ENCODE data around the gene RFX4. TPM values are rescaled to one million over a fixed set of nuclear protein-coding genes. Genes with fewer than 3 reads are reported as not detected.

The RFX4 gene
- total and polyA plus RNA-seq, 2 donors (not counting 3 experiments of a cell fraction or from before 2014, with no cell fraction given) = not detected

DNA sequence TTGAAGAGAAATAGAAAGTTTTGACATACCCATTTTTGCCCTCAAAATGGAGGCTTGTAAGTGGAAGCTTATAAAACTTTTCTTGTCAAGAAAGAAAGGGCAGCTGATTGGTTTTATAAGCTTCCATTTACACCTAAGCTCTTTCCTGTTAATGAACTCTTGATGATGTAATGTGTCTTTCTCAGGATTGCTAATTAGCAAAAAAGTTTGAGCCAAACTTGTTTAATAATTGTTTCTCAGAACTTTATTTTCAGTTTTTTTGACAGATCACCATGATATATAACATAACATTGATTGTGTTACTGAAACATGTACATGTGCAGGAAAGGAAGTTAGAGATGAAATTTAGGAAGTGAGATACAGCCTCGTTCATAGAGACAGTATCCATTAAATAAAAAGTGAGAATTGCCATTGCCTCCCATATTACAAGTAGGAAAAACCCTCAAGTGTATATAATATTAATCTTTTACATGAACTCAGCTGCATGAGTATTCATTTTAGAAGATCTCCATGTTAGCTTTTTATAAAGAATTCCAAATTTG is 218.4 kb downstream of the RFX4 start:
- DNase-seq (ENCODE audit: low read depth, low spot score) (no peak), FAIRE-seq (no peak)
- CTCF ChIA-PET = interaction anchor here (1.1 to 1.3 kb wide), 2 partner anchors 11 kb away, joined by 3 to 5 read pairs; no protein-coding TSS in a partner anchor
- H3K4me2 ChIP-seq (ENCODE audit: insufficient read depth, low read length) = no peak overlapping the region
- H3K9me1 ChIP-seq (replicated peaks; ENCODE audit: control insufficient read depth, extremely low read depth, insufficient read depth, low read length) = no peaks in the 10 kb centered on the region
- H4K20me1 ChIP-seq (replicated peaks; ENCODE audit: control insufficient read depth, extremely low read depth, insufficient read depth, low read length) = no peaks in the 10 kb centered on the region
- no TSS peak for BruUV-seq (replicated peaks)
- H3K4me3 ChIP-seq (replicated peaks in 1 of 3; ENCODE audit: insufficient read depth in 1 of 3, low read depth in 1 of 3, low read length in 3 of 3) = no peak overlapping the region
- dilution Hi-C loops (cut with MboI; ENCODE audit: extremely low pct_ligation_motif_present, low sequenced_read_pairs) (no loop called here), intact Hi-C loops (cut with micrococcal nuclease) (no loop called here)
- no peaks in the 10 kb centered on the region for H3K36me3 ChIP-seq (ENCODE audit: control insufficient read depth in 2 of 2, extremely low read depth in 1 of 2, insufficient read depth in 2 of 2, low read length in 2 of 2)
- H3K9ac ChIP-seq (replicated peaks; ENCODE audit: extremely low read depth, insufficient read depth, low read length) = no peak overlapping the region
- H3K4me1 ChIP-seq (ENCODE audit: control insufficient read depth, extremely low read depth, insufficient read depth, low read length) = no peaks in the 10 kb centered on the region
- no peaks in the 10 kb centered on the region for H3K79me2 ChIP-seq (ENCODE audit: control insufficient read depth, insufficient read depth, low read length)
- TF ChIP-seq, protein P1, sequence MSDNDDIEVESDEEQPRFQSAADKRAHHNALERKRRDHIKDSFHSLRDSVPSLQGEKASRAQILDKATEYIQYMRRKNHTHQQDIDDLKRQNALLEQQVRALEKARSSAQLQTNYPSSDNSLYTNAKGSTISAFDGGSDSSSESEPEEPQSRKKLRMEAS (IDR thresholded peaks at IDR 0.05; ENCODE audit: insufficient read depth, insufficient read length) = no peak
- POLR2A ChIA-PET = no interaction called here
- no peaks in the 10 kb centered on the region for H3K27me3 ChIP-seq (ENCODE audit: control insufficient read depth in 2 of 2, insufficient read depth in 2 of 2, low read length in 2 of 2)
- H3K27ac ChIP-seq (ENCODE audit: insufficient read depth, low read depth, low read length) = no peak overlapping the region
- no peak overlapping the region for H2AFZ ChIP-seq (ENCODE audit: low read depth, low read length)
- no peaks in the 10 kb centered on the region for H3K9me3 ChIP-seq (replicated peaks; ENCODE audit: control insufficient read depth, insufficient read depth, low read length)

DNA sequence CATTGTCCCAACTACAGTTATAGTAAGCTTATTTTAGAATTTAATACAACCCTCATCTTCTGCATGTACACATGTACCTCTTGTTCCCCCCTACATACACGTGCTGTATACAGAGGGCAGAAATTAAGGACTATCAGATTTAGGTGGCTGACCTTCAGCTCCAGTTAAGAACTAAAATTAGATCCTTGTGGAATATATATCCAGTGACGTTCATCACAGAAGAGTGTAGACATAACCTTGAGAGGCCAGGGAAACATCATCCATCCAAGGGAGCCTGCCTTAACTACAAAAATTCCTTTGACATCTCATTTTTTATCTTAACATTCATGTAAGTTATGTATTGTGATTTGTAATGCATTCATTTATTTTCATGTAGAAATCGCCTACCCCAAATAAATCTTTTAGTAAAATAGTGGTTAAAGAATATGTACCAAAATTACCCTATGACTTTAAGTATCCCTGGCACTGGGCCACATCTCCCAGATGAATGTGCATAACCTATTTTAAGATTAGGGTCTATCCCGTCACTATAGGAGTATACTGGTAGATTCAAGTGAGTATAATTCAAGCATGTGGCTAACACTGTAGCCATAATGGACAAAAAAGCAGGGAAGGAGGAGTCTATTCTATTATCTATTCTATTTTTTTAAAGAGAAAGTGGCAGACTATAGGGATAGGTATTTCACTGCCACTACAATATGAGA is 219.2 kb downstream of the RFX4 start:
- dilution Hi-C loops (cut with MboI; ENCODE audit: extremely low pct_ligation_motif_present, low sequenced_read_pairs) (no loop called here), intact Hi-C loops (cut with micrococcal nuclease) (no loop called here)
- no TSS peak for BruUV-seq (replicated peaks)
- no peak overlapping the region for H3K4me2 ChIP-seq (ENCODE audit: insufficient read depth, low read length)
- H3K9me3 ChIP-seq (replicated peaks; ENCODE audit: control insufficient read depth, insufficient read depth, low read length) = no peaks in the 10 kb centered on the region
- no peaks in the 10 kb centered on the region for H3K4me1 ChIP-seq (ENCODE audit: control insufficient read depth, extremely low read depth, insufficient read depth, low read length)
- no peaks in the 10 kb centered on the region for H3K79me2 ChIP-seq (ENCODE audit: control insufficient read depth, insufficient read depth, low read length)
- no peaks in the 10 kb centered on the region for H3K9me1 ChIP-seq (replicated peaks; ENCODE audit: control insufficient read depth, extremely low read depth, insufficient read depth, low read length)
- no peak for DNase-seq (ENCODE audit: low read depth, low spot score)
- H3K27me3 ChIP-seq (ENCODE audit: control insufficient read depth in 2 of 2, insufficient read depth in 2 of 2, low read length in 2 of 2) = no peaks in the 10 kb centered on the region
- no peak overlapping the region for H3K9ac ChIP-seq (replicated peaks; ENCODE audit: extremely low read depth, insufficient read depth, low read length)
- no peak for TF ChIP-seq POLR2AphosphoS5 (IDR thresholded peaks at IDR 0.05; ENCODE audit: insufficient read depth, low read depth, low read length)
- TF ChIP-seq, protein P2, sequence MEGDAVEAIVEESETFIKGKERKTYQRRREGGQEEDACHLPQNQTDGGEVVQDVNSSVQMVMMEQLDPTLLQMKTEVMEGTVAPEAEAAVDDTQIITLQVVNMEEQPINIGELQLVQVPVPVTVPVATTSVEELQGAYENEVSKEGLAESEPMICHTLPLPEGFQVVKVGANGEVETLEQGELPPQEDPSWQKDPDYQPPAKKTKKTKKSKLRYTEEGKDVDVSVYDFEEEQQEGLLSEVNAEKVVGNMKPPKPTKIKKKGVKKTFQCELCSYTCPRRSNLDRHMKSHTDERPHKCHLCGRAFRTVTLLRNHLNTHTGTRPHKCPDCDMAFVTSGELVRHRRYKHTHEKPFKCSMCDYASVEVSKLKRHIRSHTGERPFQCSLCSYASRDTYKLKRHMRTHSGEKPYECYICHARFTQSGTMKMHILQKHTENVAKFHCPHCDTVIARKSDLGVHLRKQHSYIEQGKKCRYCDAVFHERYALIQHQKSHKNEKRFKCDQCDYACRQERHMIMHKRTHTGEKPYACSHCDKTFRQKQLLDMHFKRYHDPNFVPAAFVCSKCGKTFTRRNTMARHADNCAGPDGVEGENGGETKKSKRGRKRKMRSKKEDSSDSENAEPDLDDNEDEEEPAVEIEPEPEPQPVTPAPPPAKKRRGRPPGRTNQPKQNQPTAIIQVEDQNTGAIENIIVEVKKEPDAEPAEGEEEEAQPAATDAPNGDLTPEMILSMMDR (IDR thresholded peaks at IDR 0.05; ENCODE audit: extremely low read depth in 1 of 2, insufficient read depth in 1 of 2, low read depth in 1 of 2, low read length in 2 of 2) = no peak
- no peak for TF ChIP-seq EZH2 (IDR thresholded peaks at IDR 0.05; ENCODE audit: borderline replicate concordance, low read depth, low read length, severe bottlenecking)
- no peak for TF ChIP-seq POLR2A (IDR thresholded peaks at IDR 0.05; ENCODE audit: low read depth, low read length)
- TF ChIP-seq, protein P1 (IDR thresholded peaks at IDR 0.05; ENCODE audit: insufficient read depth, insufficient read length) = no peak
- TF ChIP-seq MYC (IDR thresholded peaks at IDR 0.05; ENCODE audit: low read depth, low read length) = no peak
- TF ChIP-seq FOS (IDR thresholded peaks at IDR 0.05; ENCODE audit: borderline replicate concordance, insufficient read depth, low read length) = no peak
- no peak for TF ChIP-seq GATA2 (IDR thresholded peaks at IDR 0.05; ENCODE audit: insufficient read depth, insufficient read length, low read depth, low read length)
- no peak for TF ChIP-seq JUN (IDR thresholded peaks at IDR 0.05; ENCODE audit: borderline replicate concordance, insufficient read depth, insufficient read length, low read depth)
- ChIA-PET CTCF (interaction anchor here (1.1 kb wide), 1 partner anchor 12 kb away, joined by 5 read pairs; no protein-coding TSS in a partner anchor), POLR2A (no interaction called here)
- H2AFZ ChIP-seq (ENCODE audit: low read depth, low read length) = no peak overlapping the region
- H3K36me3 ChIP-seq (ENCODE audit: control insufficient read depth in 2 of 2, extremely low read depth in 1 of 2, insufficient read depth in 2 of 2, low read length in 2 of 2) = no peaks in the 10 kb centered on the region
- no peaks in the 10 kb centered on the region for H4K20me1 ChIP-seq (replicated peaks; ENCODE audit: control insufficient read depth, extremely low read depth, insufficient read depth, low read length)
- FAIRE-seq = no peak
- H3K27ac ChIP-seq (ENCODE audit: insufficient read depth, low read depth, low read length) = no peak overlapping the region
- H3K4me3 ChIP-seq (replicated peaks in 1 of 3; ENCODE audit: insufficient read depth in 1 of 3, low read depth in 1 of 3, low read length in 3 of 3) = no peak overlapping the region

All from endothelial cell of umbilical vein (primary cell).